SJCRH30 (cell line): Measurements from ENCODE around the gene SCNN1B. TPM values are rescaled to one million over a fixed set of nuclear protein-coding genes. Genes with fewer than 3 reads are reported as not detected.
"Not testable (repeated sequence)": the region's sequence is repeated elsewhere in the genome, so short reads cannot be mapped to it uniquely, and the experiment has no call there.

Experiments
- DNase-seq, 2 experiments: peaks; one replicate each; pipeline ENCODE4 v3.0.0-alpha.2; 2015 to 2020
- H3K27ac ChIP-seq: fragments of 250-450 bp; sonication (Bioruptor Pico); 2 replicates; pipeline ENCODE4 v1.5.1; 2020; ENCODE audit warnings: mild to moderate bottlenecking, moderate library complexity
- H3K27me3 ChIP-seq: fragments of 250-450 bp; sonication (Bioruptor Pico); 2 replicates; pipeline ENCODE4 v1.5.1; 2020; ENCODE audit warnings: mild to moderate bottlenecking, moderate library complexity
- H3K36me3 ChIP-seq: fragments of 250-450 bp; sonication (Bioruptor Pico); 2 replicates; pipeline ENCODE4 v1.5.1; 2020; ENCODE audit warnings: mild to moderate bottlenecking, moderate library complexity
- H3K4me1 ChIP-seq: fragments of 250-450 bp; sonication (Bioruptor Pico); 2 replicates; pipeline ENCODE4 v1.5.1; 2020; ENCODE audit warnings: mild to moderate bottlenecking, moderate library complexity
- H3K4me3 ChIP-seq: fragments of 250-450 bp; sonication (Bioruptor Pico); 2 replicates; pipeline ENCODE4 v1.5.1; 2020; ENCODE audit warnings: mild to moderate bottlenecking, moderate library complexity
- H3K9me3 ChIP-seq: fragments of 250-450 bp; sonication (Bioruptor Pico); replicated peaks from 2 replicates; pipeline ENCODE4 v1.5.1; 2020; ENCODE audit warnings: mild to moderate bottlenecking, moderate library complexity
- total RNA-seq: library from RNA; depleted of rRNA; stranded (reverse); fragments of >200 nt; shearing (Covaris generic); gene quantifications from 2 replicates; pipeline ENCODE4 v1.2.3, GENCODE V29; 2014

SCNN1B gene
- total RNA-seq, 1 experiment from 2014 or later = not detected

DNA sequence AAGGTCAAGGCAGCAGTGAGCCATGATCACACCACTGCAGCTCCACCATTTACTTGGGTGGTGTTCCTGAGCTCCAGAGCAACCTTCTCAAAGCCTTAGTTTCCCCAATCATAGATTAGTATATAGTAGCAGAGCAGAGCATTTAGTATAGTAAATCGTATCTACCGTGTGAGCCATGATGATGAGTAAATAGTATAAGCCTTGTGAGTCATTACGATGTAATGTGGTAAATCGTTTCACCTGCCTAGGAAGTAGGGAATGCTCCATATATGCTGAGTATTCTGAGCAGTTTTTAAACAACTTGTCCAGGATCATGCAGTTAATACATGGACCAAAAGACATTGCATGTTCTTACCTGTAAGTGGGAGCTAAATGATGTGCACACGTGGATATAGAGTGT is 66.4 kb downstream of the SCNN1B start:
- H3K4me1 ChIP-seq = no peaks in the 10 kb centered on the region
- no peak for DNase-seq

DNA sequence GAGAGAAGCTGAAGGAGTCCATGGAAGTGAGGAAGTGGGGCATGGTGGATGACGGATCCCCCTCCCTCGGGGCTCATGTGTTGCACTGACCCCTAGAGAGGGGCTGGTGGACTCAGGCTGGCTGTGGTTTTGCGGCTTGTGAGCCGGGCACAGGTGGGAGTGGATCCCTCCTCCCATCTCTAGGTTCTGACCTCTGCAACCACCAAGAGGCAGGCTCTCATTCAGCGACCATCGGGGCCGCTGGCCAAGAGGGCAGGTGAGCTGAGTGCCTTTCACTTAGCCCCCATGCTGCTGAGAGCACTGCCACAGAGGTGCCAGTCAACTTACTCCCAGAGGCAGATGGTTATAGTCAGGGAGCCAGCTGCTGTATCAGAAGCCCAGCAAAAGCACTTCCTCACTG is 67.3 kb downstream of the SCNN1B start:
- Histone ChIP-seq H3K4me3 (no peak overlapping the region), H3K4me1 (no peaks in the 10 kb centered on the region), H3K27ac (no peak overlapping the region), H3K9me3 (no peaks in the 10 kb centered on the region), H3K27me3 (no peaks in the 10 kb centered on the region), H3K36me3 (no peaks in the 10 kb centered on the region)
- DNase-seq = no peak

More for the DNA sequence above, 66.4 kb downstream of the SCNN1B start:
- Histone ChIP-seq H3K27ac (no peak overlapping the region), H3K27me3 (no peaks in the 10 kb centered on the region), H3K4me3 (no peak overlapping the region), H3K9me3 (no peaks in the 10 kb centered on the region), H3K36me3 (no peaks in the 10 kb centered on the region)

GRCh38 chr16:23371368-23371767 is 69.3 kb downstream of the SCNN1B start:
- H3K36me3 ChIP-seq = no peaks in the 10 kb centered on the region
- no peak for DNase-seq
- H3K9me3 ChIP-seq = no peaks in the 10 kb centered on the region
- no peak overlapping the region for H3K4me3 ChIP-seq
- no peaks in the 10 kb centered on the region for H3K27me3 ChIP-seq
- no peaks in the 10 kb centered on the region for H3K4me1 ChIP-seq
- no peak overlapping the region for H3K27ac ChIP-seq

- no peaks in the 10 kb centered on the region for H3K27me3 ChIP-seq
- no peaks in the 10 kb centered on the region for H3K36me3 ChIP-seq
- no peaks in the 10 kb centered on the region for H3K9me3 ChIP-seq
- H3K27ac ChIP-seq = no peak overlapping the region
- H3K4me1 ChIP-seq = no peaks in the 10 kb centered on the region
- DNase-seq = no peak
- no peak overlapping the region for H3K4me3 ChIP-seq
Measured at GRCh38 chr16:23373436-23374219, 71.5 kb downstream of the SCNN1B start.

GRCh38 chr16:23374721-23375510 is 72.8 kb downstream of the SCNN1B start:
- H3K27ac ChIP-seq = no peak overlapping the region
- no peaks in the 10 kb centered on the region for H3K9me3 ChIP-seq
- no peaks in the 10 kb centered on the region for H3K27me3 ChIP-seq
- H3K4me1 ChIP-seq = no peaks in the 10 kb centered on the region
- no peaks in the 10 kb centered on the region for H3K36me3 ChIP-seq
- H3K4me3 ChIP-seq = no peak overlapping the region
- DNase-seq = no peak

DNA sequence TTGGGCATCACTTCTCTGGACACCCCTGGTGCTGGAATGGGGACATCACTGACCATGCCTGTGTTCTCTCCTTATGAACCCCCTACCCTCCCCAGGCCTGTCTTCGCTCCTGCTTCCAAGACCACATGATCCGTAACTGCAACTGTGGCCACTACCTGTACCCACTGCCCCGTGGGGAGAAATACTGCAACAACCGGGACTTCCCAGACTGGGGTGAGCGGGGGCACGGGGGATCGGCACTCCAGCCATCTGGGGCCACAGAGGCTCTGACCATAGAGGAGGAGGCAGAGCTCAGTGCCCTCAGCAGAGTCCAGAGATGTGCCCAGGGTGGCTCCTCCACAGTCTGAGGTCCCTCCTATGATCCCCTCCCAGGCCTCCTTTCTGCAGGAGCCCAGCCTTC is 73.5 kb downstream of the SCNN1B start:
- Histone ChIP-seq H3K9me3 (no peaks in the 10 kb centered on the region), H3K4me3 (no peak overlapping the region), H3K27ac (no peak overlapping the region), H3K4me1 (no peaks in the 10 kb centered on the region), H3K27me3 (no peaks in the 10 kb centered on the region), H3K36me3 (no peaks in the 10 kb centered on the region)
- no peak for DNase-seq

GRCh38 chr16:23377071-23377931 is 75.2 kb downstream of the SCNN1B start:
- DNase-seq = no peak
- no peak overlapping the region for H3K4me3 ChIP-seq
- no peaks in the 10 kb centered on the region for H3K36me3 ChIP-seq
- H3K9me3 ChIP-seq = no peaks in the 10 kb centered on the region
- H3K27ac ChIP-seq = no peak overlapping the region
- H3K4me1 ChIP-seq = 0 out of 2 replicates have a peak, but pooled peaks cover 3% of the 10 kb centered on the region
- H3K27me3 ChIP-seq = no peaks in the 10 kb centered on the region

DNA sequence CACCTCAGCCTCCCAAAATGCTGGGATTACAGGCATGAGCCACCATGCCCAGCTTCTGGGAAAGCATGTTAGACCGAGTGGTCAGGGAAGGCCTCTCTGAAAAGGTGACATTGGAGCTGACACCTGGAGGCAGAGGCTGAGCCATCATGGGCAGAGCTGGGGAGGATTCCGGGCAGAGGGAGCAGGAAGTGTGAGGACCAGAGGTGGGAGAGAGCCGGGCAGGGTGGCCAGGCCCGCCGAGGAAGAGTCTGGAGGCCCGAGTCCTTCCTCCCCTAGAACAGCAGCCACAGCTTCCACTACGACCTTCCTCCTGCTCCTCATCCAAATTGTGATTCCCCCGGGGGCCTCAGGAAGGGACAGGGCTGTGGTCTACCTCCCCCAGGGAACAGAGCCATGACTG is 76.2 kb downstream of the SCNN1B start:
- H3K27me3 ChIP-seq = no peaks in the 10 kb centered on the region
- no peaks in the 10 kb centered on the region for H3K36me3 ChIP-seq
- H3K9me3 ChIP-seq = no peaks in the 10 kb centered on the region
- DNase-seq = no peak
- H3K4me1 ChIP-seq = 0 out of 2 replicates have a peak, but pooled peaks cover 3% of the 10 kb centered on the region
- no peak overlapping the region for H3K4me3 ChIP-seq
- no peak overlapping the region for H3K27ac ChIP-seq

GRCh38 chr16:23378921-23379320 is 76.8 kb downstream of the SCNN1B start:
- Histone ChIP-seq H3K4me1 (0 out of 2 replicates have a peak, but pooled peaks cover 3% of the 10 kb centered on the region), H3K36me3 (no peaks in the 10 kb centered on the region), H3K27me3 (no peaks in the 10 kb centered on the region), H3K4me3 (no peak overlapping the region), H3K27ac (no peak overlapping the region), H3K9me3 (no peaks in the 10 kb centered on the region)
- no peak for DNase-seq

GRCh38 chr16:23379707-23380106 is 77.6 kb downstream of the SCNN1B start:
- Histone ChIP-seq H3K27me3 (no peaks in the 10 kb centered on the region), H3K4me3 (no peak overlapping the region), H3K4me1 (0 out of 2 replicates have a peak, but pooled peaks cover 3% of the 10 kb centered on the region), H3K36me3 (no peaks in the 10 kb centered on the region), H3K9me3 (no peaks in the 10 kb centered on the region), H3K27ac (no peak overlapping the region)
- DNase-seq = no peak

GRCh38 chr16:23380501-23380951 is 78.4 kb downstream of the SCNN1B start:
- Histone ChIP-seq H3K27me3 (no peaks in the 10 kb centered on the region), H3K9me3 (no peaks in the 10 kb centered on the region), H3K4me1 (0 out of 2 replicates have a peak, but pooled peaks cover 3% of the 10 kb centered on the region), H3K4me3 (no peak overlapping the region), H3K36me3 (no peaks in the 10 kb centered on the region), H3K27ac (no peak overlapping the region)
- no peak for DNase-seq

DNA sequence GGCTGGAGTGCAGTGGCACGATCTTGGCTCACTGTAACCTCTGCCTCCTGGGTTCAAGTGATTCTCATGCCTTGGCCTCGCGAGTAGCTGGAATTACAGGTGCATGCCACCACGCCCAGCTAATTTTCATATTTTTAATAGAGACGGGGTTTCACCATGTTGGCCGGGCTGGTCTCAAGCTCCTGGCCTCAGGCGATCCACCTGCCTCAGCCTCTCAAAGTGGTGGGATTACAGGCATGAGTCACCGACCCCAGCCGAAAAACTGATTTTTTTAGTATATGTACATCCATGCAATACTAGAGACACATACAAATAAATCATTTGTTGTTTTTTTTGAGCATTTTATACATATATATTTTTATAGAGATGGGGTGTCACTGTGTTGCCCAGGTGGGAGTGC is 79.6 kb downstream of the SCNN1B start:
- H3K36me3 ChIP-seq, H3K4me1 ChIP-seq, H3K9me3 ChIP-seq, H3K27me3 ChIP-seq, H3K27ac ChIP-seq, H3K4me3 ChIP-seq: not testable (repeated sequence)
- peak; percentile 58 to 62 for DNase-seq

DNA sequence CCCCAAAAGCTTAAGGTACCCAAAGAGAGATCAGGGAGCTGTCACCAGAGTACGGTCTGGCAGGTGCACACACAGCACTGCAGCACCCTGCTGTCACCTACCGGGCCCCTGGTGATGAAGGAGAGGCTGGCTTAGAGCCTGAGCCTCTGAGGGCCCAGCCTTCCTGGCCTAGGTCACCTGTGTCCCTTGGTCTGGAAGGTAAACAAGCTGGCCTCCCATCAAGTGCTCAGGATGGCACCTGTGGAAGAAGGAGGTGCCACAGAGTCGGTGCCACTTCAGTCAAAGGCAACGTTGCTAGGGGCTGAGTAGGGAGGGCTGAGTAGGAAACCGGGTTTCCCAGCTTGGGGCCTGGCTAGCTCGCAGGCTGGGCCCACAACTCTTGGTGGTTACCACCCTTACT is 80.2 kb downstream of the SCNN1B start:
- Histone ChIP-seq H3K4me3 (no peak overlapping the region), H3K27ac (no peak overlapping the region), H3K36me3 (no peaks in the 10 kb centered on the region), H3K4me1 (0 out of 2 replicates have a peak, but pooled peaks cover 3% of the 10 kb centered on the region), H3K9me3 (no peaks in the 10 kb centered on the region), H3K27me3 (no peaks in the 10 kb centered on the region)
- DNase-seq = no peak

GRCh38 chr16:23383881-23384280 is 81.8 kb downstream of the SCNN1B start:
- Histone ChIP-seq H3K27me3 (no peaks in the 10 kb centered on the region), H3K27ac (no peak overlapping the region), H3K4me1 (0 out of 2 replicates have a peak, but pooled peaks cover 3% of the 10 kb centered on the region), H3K36me3 (no peaks in the 10 kb centered on the region), H3K4me3 (no peak overlapping the region), H3K9me3 (no peaks in the 10 kb centered on the region)
- no peak for DNase-seq
